ENCODE measurements around the gene RPTOR. TPM values are rescaled to one million over a fixed set of nuclear protein-coding genes. Genes with fewer than 3 reads are reported as not detected.

RPTOR gene
- total and polyA plus RNA-seq, 12 donors, result 7.9 to 30.3 (median 25.6) TPM

DNA sequence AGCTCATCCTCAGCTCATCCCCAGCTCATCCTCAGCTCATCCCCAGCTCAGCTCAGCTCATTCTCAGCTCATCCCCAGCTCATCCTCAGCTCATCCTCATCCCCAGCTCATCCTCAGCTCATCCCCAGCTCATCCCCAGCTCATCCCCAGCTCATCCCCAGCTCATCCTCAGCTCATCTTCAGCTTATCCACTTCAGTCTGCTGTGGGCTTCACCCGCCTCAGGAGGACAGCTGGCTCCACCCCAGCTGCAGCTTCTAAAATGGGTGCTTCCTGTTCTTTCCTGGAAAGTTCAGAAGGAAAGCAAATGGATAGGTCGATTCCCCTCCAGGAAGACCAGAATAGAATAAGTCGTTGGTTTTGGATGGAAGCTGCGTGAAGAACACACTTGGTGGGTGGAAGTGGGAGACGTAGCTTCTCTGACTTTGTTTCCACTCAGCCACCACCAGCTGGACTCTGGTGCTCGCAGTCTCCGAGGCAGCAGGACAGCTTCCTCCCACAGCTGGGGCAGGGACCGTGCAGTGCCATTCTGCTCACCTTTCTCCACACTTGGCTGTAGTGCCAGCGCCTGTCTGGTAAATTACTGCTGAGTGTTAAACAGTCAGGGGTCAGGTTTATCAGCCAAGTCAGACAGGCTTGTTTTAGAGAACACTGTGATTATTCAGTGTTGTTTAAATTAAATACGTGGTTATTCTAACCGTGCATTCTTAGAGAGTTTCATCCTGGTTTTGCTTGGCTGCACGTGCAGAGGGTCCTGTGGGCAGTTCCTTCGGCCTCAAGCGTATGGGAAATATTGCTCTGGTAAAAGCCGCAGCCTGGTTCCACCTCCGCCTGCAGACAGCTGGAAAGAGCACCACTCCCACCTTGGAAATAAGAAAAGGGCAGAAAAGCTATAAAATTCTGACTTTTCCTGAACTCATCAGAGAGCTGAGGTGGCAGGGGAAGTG is 386.0 kb downstream of the RPTOR start:
- peak in 1 of 8 donors; percentile 20 for ATAC-seq
- TF ChIP-seq, protein P1, sequence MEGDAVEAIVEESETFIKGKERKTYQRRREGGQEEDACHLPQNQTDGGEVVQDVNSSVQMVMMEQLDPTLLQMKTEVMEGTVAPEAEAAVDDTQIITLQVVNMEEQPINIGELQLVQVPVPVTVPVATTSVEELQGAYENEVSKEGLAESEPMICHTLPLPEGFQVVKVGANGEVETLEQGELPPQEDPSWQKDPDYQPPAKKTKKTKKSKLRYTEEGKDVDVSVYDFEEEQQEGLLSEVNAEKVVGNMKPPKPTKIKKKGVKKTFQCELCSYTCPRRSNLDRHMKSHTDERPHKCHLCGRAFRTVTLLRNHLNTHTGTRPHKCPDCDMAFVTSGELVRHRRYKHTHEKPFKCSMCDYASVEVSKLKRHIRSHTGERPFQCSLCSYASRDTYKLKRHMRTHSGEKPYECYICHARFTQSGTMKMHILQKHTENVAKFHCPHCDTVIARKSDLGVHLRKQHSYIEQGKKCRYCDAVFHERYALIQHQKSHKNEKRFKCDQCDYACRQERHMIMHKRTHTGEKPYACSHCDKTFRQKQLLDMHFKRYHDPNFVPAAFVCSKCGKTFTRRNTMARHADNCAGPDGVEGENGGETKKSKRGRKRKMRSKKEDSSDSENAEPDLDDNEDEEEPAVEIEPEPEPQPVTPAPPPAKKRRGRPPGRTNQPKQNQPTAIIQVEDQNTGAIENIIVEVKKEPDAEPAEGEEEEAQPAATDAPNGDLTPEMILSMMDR (IDR thresholded peaks at IDR 0.05), result no peak
- Histone ChIP-seq H3K36me3 (peaks cover 0 to 36% (median 14%) of the 10 kb centered on the region in 9 donors), H3K27me3 (no peaks in the 10 kb centered on the region), H3K4me1 (peaks cover 0 to 22% (median 12%) of the 10 kb centered on the region in 9 donors), H3K9me3 (no peaks in the 10 kb centered on the region), H3K4me3 (no peak overlapping the region), H3K27ac (no peak overlapping the region)
- intact Hi-C loops (cut with DNase I), result no loop called here
- 81 to 89% methylated on average over 16 of the region's 16 CpGs for WGBS, 2 donors
- DNase-seq, result no peak

- H3K36me3 ChIP-seq, result peaks cover 0 to 26% (median 4%) of the 10 kb centered on the region in 9 donors
- no peaks in the 10 kb centered on the region for H3K27me3 ChIP-seq
- DNase-seq (no peak), ATAC-seq (peak in 3 of 8 donors; percentile 34 to 69 (median 56))
- no peaks in the 10 kb centered on the region for H3K9me3 ChIP-seq
- intact Hi-C loops (cut with DNase I), result no loop called here
- H3K4me1 ChIP-seq, result peaks cover 0 to 22% (median 11%) of the 10 kb centered on the region in 9 donors
- 83 to 87% methylated on average over 13 of the region's 13 CpGs for WGBS, 2 donors
- no peak overlapping the region for H3K4me3 ChIP-seq
- TF ChIP-seq, protein P1 (IDR thresholded peaks at IDR 0.05), result no peak
- H3K27ac ChIP-seq, result no peak overlapping the region
Observed at GRCh38 chr17:80931421-80932265, 387.0 kb downstream of the RPTOR start.

DNA sequence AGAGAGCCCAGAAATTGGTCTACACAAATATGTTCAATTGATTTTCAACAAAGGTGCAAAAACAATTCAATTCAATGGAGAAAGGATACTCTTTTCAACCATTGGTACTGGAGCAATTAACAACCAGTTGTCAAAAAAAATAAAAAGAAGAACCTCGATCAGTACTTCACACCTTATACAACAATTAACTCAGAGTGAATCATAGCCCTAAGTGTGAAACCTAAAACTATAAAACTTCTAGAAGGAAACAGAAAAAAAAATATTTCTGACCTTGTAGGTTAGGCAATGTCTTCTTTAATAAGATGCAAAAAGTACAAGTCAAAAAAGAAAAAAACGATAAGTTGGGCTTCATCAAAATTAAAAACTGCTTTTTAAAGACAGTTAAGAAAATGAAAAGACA is 390.9 kb downstream of the RPTOR start:
- peaks cover 0 to 15% (median 0%) of the 10 kb centered on the region in 9 donors for H3K4me1 ChIP-seq
- ATAC-seq (no peak), DNase-seq (no peak)
- H3K4me3 ChIP-seq, result no peak overlapping the region
- H3K27me3 ChIP-seq, result no peaks in the 10 kb centered on the region
- intact Hi-C loops (cut with DNase I), result no loop called here
- WGBS, 2 donors, result 96 to 98% methylated on average over 2 of the region's 2 CpGs
- H3K9me3 ChIP-seq, result no peaks in the 10 kb centered on the region
- TF ChIP-seq, protein P1 (IDR thresholded peaks at IDR 0.05), result no peak
- peaks cover 0 to 13% (median 3%) of the 10 kb centered on the region in 9 donors for H3K36me3 ChIP-seq
- no peak overlapping the region for H3K27ac ChIP-seq

DNA sequence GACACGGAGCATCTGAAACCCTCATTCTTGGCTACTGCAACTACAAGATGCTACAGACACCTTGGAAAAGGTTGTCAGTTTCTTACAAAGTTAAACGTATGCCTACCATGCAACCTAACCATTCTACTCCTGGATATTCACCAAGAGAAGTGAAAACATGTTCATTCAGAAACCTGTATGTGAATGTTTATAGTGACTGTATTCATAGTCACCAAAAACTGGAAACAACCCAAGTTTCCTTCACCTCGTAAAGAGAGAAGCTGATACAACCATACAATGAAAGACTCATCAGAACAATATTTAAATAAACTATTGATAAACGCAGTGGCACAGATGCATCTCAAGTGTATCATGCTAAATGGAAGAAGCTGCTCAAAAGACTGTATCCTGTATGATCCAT is 391.6 kb downstream of the RPTOR start:
- TF ChIP-seq, protein P1 (IDR thresholded peaks at IDR 0.05), result no peak
- DNase-seq (no peak), ATAC-seq (no peak)
- H3K27me3 ChIP-seq, result no peaks in the 10 kb centered on the region
- H3K9me3 ChIP-seq, result no peaks in the 10 kb centered on the region
- 94 to 96% methylated on average over 4 of the region's 4 CpGs for WGBS, 2 donors
- intact Hi-C loops (cut with DNase I), result no loop called here
- H3K36me3 ChIP-seq, result peaks cover 0 to 19% (median 8%) of the 10 kb centered on the region in 9 donors
- H3K27ac ChIP-seq, result no peak overlapping the region
- H3K4me3 ChIP-seq, result no peak overlapping the region
- H3K4me1 ChIP-seq, result peaks cover 0 to 19% (median 0%) of the 10 kb centered on the region in 9 donors
